HG03135 (cell line): ENCODE data around the gene LEF1.
A peak's percentile ranks its signal among the peaks of the same experiment; 100 is the strongest.

Experiments
- ATAC-seq: cut with Tn5 transposase; IDR thresholded peaks from one replicate; pipeline ENCODE4 v1.9.1; 2021; ENCODE audit warnings: mild to moderate bottlenecking, moderate library complexity; ENCODE audit not compliant: unreplicated experiment

LEF1 gene

GRCh38 chr4:108115168-108115526, 53.6 kb downstream of the LEF1 start:
- no peak for ATAC-seq

- ATAC-seq, result no peak
Measured at GRCh38 chr4:108114503-108114902, 54.2 kb downstream of the LEF1 start.

GRCh38 chr4:108113229-108113628, 55.5 kb downstream of the LEF1 start:
- ATAC-seq, result no peak

- no peak for ATAC-seq
Measured at GRCh38 chr4:108111781-108112180, 57.0 kb downstream of the LEF1 start.

- ATAC-seq, result no peak
Measured at GRCh38 chr4:108110450-108110849, 58.3 kb downstream of the LEF1 start.

- peak; percentile 84 for ATAC-seq
Measured at GRCh38 chr4:108109997-108110416, 58.7 kb downstream of the LEF1 start.

GRCh38 chr4:108109111-108109510, 59.6 kb downstream of the LEF1 start:
- ATAC-seq, result no peak

- no peak for ATAC-seq
Measured at GRCh38 chr4:108107729-108108382, 60.9 kb downstream of the LEF1 start.

- no peak for ATAC-seq
Measured at GRCh38 chr4:108107101-108107500, 61.6 kb downstream of the LEF1 start.

GRCh38 chr4:108106186-108106585, 62.5 kb downstream of the LEF1 start:
- ATAC-seq, result no peak

GRCh38 chr4:108103099-108103862, 65.5 kb downstream of the LEF1 start:
- ATAC-seq, result no peak

GRCh38 chr4:108100827-108101226, 67.9 kb downstream of the LEF1 start:
- ATAC-seq, result no peak

- ATAC-seq, result no peak
Measured at GRCh38 chr4:108099838-108100237, 68.9 kb downstream of the LEF1 start.

- ATAC-seq, result no peak
Measured at GRCh38 chr4:108097990-108098553, 70.7 kb downstream of the LEF1 start.

- ATAC-seq, result no peak
Measured at GRCh38 chr4:108094923-108095482, 73.7 kb downstream of the LEF1 start.

GRCh38 chr4:108094131-108094530, 74.6 kb downstream of the LEF1 start:
- ATAC-seq, result no peak

- ATAC-seq, result no peak
Measured at GRCh38 chr4:108092288-108092687, 76.4 kb downstream of the LEF1 start.

GRCh38 chr4:108087293-108087967, 81.3 kb downstream of the LEF1 start:
- no peak for ATAC-seq

GRCh38 chr4:108081256-108081655, 87.5 kb downstream of the LEF1 start:
- no peak for ATAC-seq

- no peak for ATAC-seq
Measured at GRCh38 chr4:108080747-108081146, 88.0 kb downstream of the LEF1 start.

- ATAC-seq, result no peak
Measured at GRCh38 chr4:108078024-108078733, 90.6 kb downstream of the LEF1 start.
